Stimulated activated CD4-positive, alpha-beta T cell treated with anti-CD3 and anti-CD28 coated beads, Interleukin-2, amount 100 ng/mL, for 48 hours (primary cell): ENCODE data around the gene VNN1.

Experiments
- DNase-seq, 2 donors: peaks; one replicate each; pipeline ENCODE4 v3.0.0-alpha.2; 2020

VNN1 gene, protein sequence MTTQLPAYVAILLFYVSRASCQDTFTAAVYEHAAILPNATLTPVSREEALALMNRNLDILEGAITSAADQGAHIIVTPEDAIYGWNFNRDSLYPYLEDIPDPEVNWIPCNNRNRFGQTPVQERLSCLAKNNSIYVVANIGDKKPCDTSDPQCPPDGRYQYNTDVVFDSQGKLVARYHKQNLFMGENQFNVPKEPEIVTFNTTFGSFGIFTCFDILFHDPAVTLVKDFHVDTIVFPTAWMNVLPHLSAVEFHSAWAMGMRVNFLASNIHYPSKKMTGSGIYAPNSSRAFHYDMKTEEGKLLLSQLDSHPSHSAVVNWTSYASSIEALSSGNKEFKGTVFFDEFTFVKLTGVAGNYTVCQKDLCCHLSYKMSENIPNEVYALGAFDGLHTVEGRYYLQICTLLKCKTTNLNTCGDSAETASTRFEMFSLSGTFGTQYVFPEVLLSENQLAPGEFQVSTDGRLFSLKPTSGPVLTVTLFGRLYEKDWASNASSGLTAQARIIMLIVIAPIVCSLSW

GRCh38 chr6:132713352-132714134, at the start of gene VNN1:
VNN1 (minus strand) TSS chr6:132714055; CDS start chr6:132714035, 20 bp downstream.
- DNase-seq: no peak

- DNase-seq: peak in 1 of 2 donors; percentile 19
Observed at GRCh38 chr6:132763269-132763668, 49.4 kb upstream of the VNN1 start.

- no peak for DNase-seq
Observed at GRCh38 chr6:132760256-132760655, 46.4 kb upstream of the VNN1 start.

DNA sequence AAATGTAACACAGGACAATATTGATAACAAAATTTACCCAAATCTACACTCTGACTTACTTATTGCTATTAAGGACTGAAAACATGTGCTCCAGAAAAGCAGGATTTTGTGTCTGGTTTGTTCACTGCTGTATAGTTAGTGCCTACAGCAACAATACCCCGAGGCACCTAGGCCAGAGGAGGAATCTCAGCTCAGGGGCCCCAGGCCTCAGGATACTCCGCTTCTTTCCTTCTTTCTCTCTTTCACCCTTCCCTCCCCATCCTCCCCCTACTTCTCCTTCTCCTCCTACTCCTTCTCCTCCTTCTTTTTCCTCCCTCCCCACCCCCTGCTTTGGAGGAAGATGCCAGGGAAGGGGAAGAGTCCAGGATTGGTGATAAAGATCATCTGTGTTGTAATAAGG, 44.8 kb upstream of the VNN1 start:
- DNase-seq: no peak

GRCh38 chr6:132752255-132752654, 38.4 kb upstream of the VNN1 start:
- no peak for DNase-seq

DNA sequence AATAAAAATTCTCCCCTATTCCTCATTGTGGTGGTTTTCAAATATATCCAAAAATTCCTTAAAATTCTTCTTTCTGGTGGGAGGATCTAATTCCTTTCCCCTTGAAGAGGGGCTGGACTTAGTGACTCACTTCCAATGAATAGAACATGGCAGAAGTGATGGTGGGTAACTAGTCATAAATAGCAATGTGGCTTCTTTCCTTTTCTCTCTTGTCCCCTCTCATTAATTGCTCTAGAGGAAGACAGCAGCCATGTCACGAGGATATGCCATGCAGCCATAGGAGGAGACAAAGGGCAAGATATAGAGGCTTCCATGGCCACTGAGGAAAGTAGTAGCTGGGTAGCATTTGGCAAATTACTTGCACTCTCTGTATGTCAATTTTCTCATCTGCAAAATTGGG, 38.0 kb upstream of the VNN1 start:
- no peak for DNase-seq

GRCh38 chr6:132751306-132751705, 37.5 kb upstream of the VNN1 start:
- no peak for DNase-seq

GRCh38 chr6:132750455-132751248, 36.8 kb upstream of the VNN1 start:
- DNase-seq: no peak

GRCh38 chr6:132749111-132749510, 35.3 kb upstream of the VNN1 start:
- DNase-seq: no peak

DNA sequence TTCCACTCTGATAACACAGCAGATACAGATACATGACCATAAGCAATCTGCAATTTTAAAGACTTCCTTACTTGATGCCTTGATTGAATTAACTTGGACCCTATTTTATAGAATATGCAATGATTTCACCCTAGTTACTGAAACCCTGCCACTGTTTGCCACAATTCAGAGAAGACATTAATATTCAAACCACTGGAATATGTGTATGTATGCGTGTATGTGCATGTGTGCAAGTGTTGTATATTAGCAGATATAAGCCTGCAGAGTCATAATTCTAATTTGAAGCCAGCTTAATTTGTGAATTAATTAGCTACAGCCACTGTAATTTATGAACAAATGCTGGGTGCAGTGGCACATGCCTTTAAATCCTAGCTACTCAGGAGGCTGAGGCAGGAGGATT, 34.6 kb upstream of the VNN1 start:
- DNase-seq: no peak

GRCh38 chr6:132746048-132746447, 32.2 kb upstream of the VNN1 start:
- DNase-seq: no peak

DNA sequence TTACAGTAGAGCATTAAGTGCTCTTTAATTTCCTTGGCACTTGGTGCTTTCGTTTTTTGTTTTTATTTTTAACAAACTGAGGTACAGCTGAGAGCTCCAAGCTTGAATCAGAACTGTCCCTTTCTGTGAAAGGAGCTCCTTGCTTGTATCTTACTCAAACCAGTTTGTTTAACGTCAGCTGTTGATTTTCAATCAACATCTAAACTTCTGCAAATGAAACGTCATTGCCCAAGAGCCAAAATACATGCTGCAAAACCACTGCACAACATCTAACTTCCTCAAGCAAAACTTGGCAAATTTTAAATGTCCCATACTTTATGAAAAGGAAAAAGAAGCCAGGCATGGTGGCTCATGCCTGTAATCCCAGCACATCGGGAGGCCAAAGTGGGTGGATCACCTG, 28.6 kb upstream of the VNN1 start:
- DNase-seq: no peak

DNA sequence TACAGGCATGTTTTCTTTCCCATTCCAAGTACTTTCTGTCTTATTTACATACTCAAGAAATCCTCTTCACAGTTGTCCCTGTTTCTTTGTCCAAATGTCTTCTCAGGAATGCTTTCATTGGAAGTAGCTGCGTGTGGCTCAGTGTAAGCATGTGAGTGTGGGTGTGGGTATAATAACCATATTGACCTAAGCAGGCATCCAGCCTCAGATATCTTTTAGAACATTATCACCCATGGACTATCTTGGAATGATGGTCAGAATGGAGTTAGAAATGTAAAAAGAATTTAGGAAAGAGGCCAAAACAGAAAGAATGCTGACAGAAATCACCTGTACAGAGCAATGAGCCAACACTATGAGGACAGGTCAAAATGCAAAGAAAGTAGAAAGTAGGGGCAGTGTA, 27.4 kb upstream of the VNN1 start:
- no peak for DNase-seq

DNA sequence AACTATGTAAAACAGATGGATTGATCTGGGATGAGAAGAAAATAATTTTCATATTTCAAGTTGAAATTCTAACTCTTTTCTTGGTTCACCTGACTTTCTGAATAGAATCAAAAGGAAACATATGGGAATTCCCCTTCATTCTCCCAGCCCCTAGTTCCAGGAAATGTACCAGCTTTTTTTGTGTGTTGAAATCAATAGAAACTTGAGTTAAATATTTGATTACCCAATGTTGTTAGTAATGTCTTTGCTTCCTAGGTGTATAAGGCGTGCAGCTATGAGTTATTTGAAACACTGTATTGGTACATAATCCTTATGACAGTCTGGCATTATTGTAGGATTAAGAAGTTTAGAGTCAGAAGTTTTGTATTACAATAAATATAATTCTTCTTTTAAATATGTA, 22.4 kb upstream of the VNN1 start:
- no peak for DNase-seq

DNA sequence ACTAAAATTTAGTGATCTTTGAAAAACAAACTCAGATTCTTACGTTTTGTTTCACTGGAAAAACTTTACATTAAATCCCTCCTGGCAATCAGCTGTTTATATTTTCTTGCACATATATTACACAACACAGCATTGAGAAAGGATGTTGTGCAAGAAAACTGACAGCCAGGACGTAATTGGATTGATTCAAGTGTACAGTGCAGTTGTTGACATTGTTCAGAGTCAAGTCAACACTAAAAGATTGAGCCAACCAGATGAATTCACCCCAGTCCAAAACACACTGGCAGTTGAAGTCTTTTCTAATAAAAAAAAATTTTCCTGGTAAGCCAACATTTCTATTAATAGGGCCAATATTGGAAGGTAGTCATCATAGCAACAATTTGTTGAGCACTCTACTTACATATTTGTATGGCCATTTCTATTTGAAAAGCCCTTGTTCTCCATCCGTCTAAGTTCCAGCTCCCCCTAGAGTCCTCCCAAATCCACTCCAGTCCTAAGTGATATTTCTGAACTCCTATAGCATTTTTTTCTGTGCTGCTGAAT, 20.9 kb upstream of the VNN1 start:
- DNase-seq: no peak

- no peak for DNase-seq
Observed at GRCh38 chr6:132733814-132734213, 20.0 kb upstream of the VNN1 start.

- DNase-seq: no peak
Observed at GRCh38 chr6:132733283-132733682, 19.4 kb upstream of the VNN1 start.

DNA sequence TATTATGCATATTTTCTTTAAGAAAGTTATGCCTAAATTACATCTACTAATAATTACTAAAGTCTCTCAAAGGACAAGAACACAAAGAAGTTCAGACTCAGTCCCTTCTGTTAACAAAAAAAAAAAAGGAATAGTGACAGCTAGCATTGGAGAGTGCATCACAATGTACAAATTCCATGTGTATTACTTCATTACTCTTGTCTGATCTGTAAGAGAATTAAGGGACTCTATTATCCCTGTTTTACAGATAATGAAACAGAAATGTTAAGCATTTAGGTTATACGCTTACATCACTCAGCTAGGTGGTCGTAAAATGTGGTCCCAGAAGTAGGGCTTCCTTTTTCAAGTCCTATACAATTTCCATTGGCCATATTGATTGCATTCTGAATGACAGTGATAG, 17.2 kb upstream of the VNN1 start:
- DNase-seq: no peak

DNA sequence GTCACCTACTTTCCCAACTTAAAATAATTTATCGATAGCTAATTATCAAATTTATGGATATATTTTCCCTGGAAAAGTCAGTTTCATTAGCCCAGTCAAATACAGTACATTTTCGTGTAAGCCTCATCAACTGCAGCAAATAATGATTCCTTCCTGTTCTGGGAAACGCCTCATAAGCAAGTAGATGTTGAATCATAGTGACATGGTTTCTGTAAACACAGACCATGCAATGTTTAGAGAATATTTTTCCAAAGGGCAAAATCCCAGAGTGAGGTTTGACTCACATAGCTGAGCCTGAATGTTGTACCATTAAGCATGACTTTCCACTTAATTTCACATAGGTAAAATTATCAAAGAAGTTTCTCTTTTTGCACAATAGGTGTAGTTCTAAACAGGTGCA, 16.7 kb upstream of the VNN1 start:
- no peak for DNase-seq

GRCh38 chr6:132728616-132729015, 14.8 kb upstream of the VNN1 start:
- no peak for DNase-seq

- DNase-seq: no peak
Observed at GRCh38 chr6:132726608-132726975, 12.7 kb upstream of the VNN1 start.

GRCh38 chr6:132725947-132726607, 12.2 kb upstream of the VNN1 start:
- DNase-seq: no peak
